GM18502 (cell line): ENCODE data around the gene ARMC2.
A peak's percentile ranks its signal among the peaks of the same experiment; 100 is the strongest.

Experiments
- ATAC-seq: cut with Tn5 transposase; IDR thresholded peaks from one replicate; pipeline ENCODE4 v1.9.1; 2021; ENCODE audit warnings: mild to moderate bottlenecking; ENCODE audit not compliant: unreplicated experiment, poor library complexity

Gene ARMC2

DNA sequence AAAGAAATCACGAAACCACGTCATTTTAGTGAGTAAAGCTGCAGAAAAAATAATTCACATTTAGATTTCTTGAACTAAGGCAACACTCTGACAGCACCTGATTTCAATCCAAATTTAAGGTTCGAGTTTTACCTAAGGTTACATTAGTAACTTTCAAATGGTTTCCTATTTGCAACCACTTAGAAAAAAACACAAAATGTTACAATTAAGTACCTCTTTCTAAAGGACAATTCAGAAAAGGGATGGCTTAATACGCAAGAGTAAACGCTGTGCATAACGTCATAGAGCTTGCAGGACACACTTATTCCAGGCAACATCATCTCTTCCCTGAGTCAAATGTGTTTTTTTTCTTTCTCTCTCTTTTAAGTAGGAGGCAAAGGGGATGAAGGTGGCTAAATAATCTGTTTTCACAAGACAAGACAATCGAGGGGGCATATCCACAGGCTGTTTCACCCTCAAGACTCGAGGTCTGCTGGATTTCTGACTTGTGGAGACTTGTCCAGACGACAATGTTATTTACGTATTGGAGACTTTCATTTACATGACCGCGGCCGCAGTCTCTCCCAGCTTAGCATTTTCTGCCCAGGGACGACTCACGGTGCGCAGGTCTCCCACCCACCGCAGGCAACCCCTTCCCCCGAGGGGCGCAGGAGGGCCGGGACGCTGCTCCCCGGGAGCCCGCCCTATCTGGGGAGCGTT lies 160.5 kb downstream of the ARMC2 start:
- peak; percentile 33 for ATAC-seq

DNA sequence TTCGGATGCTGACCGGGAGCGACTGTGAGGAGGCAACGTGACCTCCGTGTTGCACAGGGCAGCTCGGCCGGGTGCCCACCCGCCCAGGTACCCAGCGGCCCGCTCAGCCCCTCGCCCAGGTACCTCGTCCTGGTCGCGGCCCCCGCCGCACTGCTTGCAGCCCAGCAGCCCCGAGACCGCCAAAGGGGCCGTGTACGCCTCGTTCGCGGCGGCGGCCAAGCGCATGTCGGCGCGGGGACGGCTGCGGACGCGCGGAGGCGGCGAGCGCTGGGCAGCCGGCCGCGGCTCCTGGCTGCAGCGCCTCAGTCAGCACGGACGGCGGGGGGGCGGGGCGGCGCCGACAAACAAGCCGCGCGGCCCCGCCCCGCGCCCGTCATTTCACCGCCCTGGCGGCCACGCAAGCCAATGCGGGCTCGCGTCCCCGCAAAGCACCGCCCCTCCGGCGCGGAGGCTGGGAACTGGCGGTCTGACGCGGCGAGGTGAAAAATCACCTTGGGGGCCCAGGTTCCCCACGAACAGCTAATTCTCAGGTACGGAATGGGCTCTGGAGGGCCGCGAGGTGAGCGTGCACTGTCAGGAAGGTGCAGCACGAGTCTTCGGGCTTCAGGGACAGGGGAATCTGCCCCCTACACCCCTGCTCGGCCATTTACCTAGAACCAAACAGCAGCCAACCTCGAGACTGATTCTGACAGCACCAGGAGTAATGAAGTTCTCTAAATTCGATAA lies 161.2 kb downstream of the ARMC2 start:
- ATAC-seq = peak; percentile 94

DNA sequence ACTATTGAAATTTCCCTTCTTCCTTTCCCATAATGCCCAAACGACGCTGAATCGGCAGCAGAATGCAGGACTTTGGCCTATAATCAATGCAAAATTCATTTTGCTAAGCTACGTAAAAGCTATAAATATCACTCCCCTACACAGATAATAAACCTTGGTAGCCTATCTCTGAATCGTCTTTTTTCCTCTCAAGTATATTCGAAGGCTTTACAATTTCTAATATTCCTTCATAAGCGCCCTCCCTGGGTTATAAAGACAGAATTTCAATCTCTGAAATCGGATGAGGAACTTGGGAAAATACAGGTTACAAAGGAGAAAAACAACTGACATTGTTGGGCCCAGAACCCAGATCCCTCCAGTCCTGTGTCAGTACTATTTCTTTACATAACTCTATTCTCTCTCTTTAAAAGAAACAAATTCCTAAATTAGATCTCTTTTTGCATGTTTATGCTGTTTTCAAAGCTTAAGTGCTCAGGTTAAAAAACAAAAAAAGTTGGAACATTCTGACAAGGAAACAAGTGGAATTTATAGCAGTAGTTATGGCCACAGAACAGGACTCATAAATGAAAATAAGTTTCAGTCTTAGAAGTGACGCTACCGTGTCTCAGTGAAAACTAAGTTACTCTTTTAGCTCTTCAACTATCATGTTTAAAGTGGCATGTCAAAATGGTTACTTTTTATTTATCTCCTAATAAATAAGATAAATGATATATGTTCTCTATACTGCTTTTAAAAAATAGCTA lies 161.9 kb downstream of the ARMC2 start:
- ATAC-seq = no peak

DNA sequence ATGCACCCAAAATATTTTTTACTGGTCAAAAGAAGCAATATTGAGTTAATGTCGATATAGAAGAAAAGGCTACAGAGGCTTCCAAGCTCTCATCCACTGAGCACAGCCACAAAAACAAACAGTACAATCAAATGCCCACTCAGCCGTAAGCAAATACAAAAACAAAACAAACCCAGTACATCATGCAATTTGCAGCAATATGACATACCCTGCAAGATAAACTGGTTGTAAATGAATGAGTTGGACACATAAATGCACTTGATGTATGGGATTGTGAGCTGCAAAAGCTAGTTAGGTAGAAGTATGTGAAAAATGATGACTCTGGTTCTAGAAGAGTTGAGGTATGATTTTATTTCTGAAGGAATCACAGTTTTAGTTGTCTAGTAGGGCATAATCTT lies 162.5 kb downstream of the ARMC2 start:
- ATAC-seq = no peak

DNA sequence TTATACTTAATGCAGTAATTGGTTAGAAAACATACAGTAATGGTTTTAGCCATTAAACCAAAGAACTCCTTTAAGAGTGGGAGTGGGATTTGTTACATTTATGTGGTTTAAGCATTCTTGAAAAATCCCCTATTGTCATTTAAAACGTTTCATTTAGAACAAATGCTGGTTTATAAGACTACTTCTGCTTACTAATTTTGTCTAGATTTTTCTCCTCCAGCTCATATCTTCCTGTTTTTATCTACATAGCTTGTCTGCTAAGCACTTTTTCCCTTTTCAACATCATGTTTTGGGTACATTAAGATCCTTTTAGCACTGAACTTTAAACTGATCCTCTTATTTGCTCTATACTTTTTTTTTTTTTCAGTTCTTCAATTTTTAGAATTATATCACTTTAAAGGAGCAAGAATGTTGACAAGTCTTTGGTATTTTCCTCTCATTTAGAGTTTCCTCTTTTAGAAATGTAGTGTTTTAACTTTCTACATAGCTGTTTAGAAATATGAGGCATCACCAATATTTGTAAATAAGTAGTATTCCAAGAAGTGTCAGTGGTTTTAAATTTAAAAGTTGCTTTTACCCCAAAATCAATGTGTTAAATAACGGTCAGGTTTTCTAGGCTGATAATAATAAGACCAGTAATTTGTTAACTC lies 165.6 kb downstream of the ARMC2 start:
- no peak for ATAC-seq

DNA sequence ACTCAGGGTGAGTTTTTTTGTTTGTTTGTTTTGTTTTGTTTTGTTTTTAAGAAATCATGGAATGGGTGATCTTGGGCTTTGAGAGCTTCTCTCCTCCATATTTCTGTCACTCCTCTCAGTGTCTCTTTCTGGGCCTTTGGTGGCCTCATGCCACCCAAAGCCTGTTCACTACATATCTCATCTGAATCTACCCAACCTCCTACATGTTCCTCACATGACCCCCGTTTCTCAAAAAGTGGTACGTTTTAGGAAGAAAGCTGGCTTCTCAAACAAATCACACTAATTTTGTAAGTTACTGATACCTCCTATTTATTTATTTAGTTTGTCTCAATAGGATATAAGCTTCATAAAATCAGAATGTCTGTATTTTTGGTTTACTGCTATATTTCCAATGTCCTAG lies 166.4 kb downstream of the ARMC2 start:
- no peak for ATAC-seq

DNA sequence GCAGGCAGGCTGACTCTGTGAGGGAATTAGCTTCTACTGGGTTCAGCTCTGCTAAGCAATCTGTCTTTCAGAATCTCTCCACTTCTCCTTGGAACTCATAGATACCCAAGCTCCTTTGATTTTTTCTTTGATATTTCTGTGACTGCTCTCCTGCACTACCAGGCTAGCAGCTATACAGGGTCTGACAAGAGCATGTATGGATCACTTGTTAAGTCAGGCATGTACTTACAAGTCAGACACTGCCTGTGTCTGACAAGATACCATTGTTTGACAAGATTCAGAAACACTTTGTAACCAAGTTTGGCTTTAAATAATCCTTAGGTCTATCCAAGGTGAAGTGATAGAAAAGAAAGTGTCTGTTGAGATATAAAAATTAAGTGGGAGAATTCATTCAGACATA lies 167.0 kb downstream of the ARMC2 start:
- no peak for ATAC-seq

DNA sequence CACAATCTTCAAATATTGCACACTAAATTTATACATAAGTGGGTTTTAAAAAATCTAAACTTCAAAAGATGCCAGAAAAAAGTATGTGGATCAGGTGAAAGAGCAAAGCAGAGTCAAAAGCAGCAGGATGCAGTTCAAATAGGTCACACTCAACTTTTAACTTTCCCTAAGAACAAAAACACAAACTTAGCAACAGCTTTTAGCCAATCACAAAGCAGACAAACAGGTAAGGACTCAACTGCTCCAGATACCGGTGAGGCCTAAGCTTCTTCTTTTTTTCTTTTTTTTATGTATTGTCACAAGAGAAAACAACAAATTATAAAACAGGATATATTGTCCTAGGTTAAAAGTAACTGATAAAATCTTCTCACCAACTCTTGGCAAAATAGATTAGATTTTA lies 171.7 kb downstream of the ARMC2 start:
- ATAC-seq = no peak

DNA sequence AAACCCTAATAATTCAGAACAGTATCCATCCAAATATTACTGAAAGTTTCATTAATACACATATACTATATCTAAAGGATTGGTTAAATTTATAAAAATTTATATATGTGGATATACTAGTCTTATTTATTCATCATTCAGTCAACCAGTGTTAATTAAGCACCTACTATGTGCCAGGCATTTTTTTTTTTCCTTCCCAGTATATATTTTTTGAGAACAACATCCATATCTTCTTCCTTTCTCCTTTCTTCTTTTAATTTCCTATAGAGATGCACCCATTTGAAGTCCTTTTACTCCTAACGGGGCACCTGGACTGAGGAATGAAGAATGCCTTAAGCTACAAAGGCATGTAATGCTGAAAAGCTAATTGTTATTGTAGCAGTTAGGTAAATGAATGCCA lies 173.6 kb downstream of the ARMC2 start:
- no peak for ATAC-seq

DNA sequence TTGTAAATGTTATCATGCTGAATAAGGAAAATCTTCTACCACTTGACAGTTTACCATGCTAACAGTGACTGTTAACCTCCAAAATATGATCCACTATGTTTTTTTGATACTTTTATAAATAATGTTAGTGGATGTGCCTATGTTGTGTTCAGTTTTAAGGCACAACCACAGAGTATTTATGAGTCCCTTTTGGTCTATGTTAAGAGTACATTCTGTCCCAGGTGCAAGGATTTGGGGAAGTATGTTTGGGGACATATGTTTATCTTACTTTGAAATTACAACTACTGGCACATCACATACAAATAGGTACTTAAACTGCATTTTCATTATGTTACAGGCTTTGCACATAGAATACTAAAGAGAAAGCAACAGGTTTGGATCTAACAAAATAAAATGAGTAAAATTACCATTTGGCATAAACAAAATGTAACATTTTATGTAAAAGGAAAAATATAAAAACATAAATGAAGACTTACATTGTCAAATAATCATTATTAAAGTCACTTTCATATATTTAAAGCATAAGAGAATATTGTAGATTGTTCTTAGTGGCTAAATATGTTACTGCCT lies 175.2 kb downstream of the ARMC2 start:
- no peak for ATAC-seq
